HS-27A (cell line): ENCODE results near the gene CACNA1B.
"Not testable (repeated sequence)": the region's sequence is repeated elsewhere in the genome, so short reads cannot be mapped to it uniquely, and the experiment has no call there.

Experiments used
- DNase-seq: peaks from one replicate; pipeline ENCODE4 v3.0.0-alpha.2; 2012; ENCODE audit warnings: low read depth, missing footprints

CACNA1B gene

GRCh38 chr9:138015021-138015829 lies 137.6 kb downstream of the CACNA1B start:
- DNase-seq, result no peak

DNA sequence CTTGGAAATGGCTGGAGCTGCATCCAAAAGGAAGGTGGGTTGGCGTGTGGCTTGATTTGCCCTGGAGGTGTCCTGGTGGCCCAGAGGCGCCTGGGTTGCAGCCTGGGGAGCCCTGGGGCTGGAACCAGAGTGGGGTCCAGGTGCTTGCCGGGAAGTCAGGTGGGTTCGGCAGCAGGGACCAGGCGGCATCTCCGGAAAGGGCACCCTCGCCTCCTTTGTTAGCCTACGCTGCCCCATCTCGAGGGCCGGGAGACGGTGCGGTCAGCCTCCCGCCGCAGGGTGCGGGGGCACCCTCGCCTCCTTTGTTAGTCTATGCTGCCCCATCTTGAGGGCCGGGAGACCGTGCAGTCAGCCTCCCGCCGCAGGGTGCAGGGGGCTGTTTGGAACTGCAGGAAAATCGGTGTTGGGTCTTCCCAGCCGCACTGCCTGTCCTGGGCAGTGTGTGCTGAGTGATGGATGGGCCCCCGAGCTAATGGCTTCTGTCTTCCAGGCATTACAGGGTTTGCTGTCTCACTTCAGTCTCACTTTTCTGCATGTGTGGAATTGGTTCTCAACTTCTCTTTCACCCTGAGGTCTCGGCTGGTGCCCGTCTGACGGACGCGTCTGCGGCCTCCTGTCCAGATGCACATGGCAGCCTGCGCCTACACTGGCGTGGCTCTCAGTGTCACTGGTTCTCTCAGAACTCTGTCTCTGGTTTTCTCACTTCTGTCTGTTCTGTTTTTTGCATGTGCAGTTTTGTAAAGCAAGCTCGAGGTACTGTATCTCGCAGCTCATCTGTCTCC lies 139.0 kb downstream of the CACNA1B start:
- no peak for DNase-seq

GRCh38 chr9:138017200-138017599 lies 139.6 kb downstream of the CACNA1B start:
- no peak for DNase-seq

DNA sequence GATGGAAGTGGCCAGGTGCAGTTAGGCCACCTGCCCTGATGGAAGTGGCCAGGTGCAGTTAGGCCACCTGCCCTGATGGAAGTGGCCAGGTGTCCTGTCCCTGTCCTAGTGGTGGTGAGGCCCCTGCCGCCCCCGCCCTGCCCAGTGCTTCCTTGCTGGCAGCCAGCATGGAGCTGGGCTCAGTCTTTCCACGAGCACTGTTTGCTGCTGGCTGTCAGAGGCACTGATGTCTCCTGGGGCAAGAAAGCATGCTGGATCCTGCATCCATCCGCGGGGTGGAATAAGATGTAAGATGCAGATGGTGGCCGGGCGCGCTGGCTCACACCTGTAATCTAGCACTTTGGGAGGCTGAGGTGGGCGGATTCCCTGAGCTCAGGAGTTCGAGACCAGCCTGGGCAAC lies 141.9 kb downstream of the CACNA1B start:
- not testable (repeated sequence) for DNase-seq

- no peak for DNase-seq
Observed at GRCh38 chr9:138020120-138020794, 142.7 kb downstream of the CACNA1B start.

DNA sequence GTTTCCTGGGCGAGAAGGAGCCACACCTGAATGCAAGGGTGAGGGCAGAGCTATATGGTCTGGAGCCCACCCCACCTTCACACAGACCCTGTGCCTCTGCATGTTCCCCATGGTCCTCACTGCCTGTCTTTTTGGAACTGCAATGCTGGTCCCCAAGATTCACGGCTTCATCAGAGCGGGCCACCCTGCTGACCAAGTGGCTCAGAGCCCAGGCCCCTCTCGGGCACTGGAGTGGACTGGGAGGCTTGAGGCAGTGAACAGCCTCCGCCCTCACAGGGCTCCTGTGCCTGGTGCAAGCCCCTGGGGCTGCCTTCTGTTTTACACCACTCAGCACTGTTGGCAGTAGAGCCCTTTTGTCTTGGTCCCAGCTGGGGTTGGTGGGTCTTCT lies 143.2 kb downstream of the CACNA1B start:
- no peak for DNase-seq

- DNase-seq, result no peak
Observed at GRCh38 chr9:138021251-138022056, 143.9 kb downstream of the CACNA1B start.

DNA sequence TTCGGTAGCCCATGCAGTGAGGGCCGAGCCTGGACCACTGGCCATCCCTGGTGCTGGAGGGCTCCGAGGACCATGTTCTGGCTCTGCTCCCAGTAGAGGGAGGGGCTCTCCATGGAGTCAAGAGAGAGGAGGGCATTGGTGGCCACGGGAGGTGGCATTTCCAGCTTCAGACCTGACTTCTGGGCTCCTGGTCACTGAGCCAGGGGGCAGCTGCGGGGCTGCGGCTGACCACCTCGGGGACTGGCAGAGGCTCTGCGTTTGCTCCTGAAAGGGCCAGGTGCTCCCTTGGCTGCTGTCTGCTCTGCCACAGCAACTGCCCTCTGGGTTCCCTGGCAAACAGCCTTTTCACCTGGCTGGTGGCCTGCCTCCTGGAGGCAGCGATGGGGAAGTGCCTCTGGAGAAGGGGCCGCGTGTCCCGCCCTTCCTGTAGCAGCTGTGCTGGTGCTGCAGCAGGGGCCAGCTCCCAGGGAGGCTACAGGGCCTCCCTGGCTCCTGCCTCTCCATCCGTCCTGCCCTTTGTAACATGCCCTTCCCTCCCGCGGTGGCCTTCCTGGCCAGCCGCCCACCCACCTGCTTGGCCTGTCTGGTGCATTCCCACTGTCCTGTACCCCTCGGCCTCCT lies 144.6 kb downstream of the CACNA1B start:
- no peak for DNase-seq

DNA sequence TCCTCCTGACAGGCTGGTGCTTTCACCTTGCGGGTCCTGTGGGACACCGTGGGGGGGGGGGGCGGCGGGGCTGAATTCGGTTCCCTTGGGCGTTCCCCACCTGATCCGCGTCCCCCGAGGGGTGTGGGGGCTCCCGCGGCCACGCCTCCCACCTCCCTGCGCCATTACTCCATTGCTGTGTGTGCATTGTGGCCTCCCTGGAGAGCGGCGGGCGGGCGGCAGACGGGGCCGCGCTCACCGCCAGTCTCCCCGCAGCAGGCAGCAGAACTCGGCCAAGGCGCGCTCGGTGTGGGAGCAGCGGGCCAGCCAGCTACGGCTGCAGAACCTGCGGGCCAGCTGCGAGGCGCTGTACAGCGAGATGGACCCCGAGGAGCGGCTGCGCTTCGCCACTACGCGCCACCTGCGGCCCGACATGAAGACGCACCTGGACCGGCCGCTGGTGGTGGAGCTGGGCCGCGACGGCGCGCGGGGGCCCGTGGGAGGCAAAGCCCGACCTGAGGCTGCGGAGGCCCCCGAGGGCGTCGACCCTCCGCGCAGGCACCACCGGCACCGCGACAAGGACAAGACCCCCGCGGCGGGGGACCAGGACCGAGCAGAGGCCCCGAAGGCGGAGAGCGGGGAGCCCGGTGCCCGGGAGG lies 145.3 kb downstream of the CACNA1B start:
- DNase-seq, result no peak

- DNase-seq, result no peak
Observed at GRCh38 chr9:138023394-138024124, 146.0 kb downstream of the CACNA1B start.

DNA sequence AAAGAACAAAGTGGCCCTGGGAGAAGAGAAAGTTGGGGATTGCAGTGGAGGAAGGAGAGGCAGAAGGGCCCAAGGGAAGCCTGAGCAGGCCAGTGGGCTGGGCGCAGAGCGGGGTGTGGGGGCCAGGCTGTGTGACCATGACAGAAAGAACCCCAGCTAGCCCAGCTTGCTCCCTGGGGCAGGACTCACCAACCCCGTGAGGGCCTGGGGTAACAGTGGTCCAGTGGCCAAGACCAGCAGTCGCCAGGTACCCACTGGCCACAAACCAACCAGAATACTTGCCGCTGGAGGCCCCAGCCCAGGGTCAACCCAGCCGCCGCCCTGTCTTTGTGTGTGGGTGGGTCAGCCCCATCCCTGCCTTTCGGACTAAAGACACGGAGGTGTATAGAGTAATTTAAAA lies 146.5 kb downstream of the CACNA1B start:
- no peak for DNase-seq

- DNase-seq, result no peak
Observed at GRCh38 chr9:138024831-138025291, 147.3 kb downstream of the CACNA1B start.

- DNase-seq, result no peak
Observed at GRCh38 chr9:138025417-138025816, 147.8 kb downstream of the CACNA1B start.

GRCh38 chr9:138025908-138026307 lies 148.3 kb downstream of the CACNA1B start:
- DNase-seq, result no peak

DNA sequence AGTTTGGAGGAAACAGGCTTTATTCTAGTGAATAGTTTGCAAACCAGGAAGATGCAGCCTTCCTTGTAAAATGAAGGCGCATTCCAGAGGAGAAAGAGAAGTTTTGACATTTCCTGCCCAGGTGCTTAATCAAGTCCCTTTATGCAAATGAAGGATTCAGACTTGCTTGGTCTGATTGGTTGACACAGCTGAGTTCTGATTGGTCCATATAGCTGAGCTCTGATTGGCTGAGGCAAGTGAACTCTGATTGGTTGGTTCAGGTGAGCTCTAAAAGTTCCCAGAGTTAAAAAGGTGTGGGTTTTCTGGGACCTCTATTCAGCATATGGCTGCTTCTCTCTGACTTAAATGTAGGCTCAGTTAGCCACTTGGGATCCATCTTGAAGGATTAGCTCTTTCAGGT lies 151.0 kb downstream of the CACNA1B start:
- DNase-seq, result no peak

DNA sequence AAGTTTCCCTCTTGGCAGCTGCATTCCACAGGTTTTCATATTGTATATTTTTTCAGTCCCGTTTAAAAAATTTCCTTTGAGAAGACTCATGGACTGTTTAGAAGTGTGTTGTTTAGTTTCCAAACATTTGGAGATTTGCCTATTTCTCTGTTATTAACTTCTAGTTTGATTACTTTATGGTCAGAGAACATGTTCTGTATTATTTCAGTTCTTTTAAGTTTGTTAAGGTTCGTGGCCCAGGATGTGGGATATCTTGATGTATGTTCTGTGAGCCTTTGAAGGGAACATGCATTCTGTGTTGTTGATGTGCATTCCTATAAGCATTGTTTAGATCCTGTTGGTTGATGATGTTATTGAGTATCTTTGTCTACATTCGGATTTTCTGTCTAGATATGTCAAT lies 153.6 kb downstream of the CACNA1B start:
- DNase-seq, result no peak

DNA sequence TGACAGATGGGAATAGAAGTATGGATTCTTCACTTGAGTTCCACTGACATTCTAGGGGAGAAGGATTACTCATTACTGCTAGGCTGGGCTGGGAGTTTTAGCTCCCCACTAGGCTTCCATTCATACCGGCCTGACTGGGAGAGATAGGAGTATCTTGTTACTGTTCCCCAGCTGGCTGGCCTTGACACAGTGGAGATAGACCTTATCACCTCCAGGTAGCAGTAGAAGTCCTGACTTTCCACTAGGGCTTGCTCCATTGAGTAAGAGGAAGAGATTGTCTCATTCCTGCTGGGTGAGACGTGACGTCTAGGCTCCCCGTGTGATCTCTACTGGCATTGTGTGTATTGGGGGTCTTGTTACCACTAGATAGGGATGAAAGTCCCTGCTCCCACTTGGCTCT lies 156.4 kb downstream of the CACNA1B start:
- no peak for DNase-seq

DNA sequence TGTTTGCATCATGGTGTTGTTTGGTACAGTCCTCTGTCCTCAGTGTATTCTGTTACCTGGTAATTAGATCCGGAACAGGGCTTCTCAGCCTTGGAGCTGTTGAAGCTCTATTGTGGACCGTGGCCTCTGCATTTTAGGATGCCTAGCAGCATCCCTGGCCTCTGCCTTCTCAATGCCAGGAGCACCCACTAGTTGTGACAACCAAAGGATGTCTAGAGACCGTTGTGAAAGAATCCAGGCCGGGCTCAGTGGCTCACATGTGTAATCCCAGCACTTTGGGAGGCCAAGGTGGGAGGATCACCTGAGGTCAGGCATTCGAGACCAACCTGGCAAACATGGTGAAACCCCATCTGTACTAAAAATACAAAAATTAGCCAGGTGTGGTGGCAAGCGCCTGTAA lies 159.6 kb downstream of the CACNA1B start:
- DNase-seq, result no peak

- DNase-seq, result no peak
Observed at GRCh38 chr9:138038244-138038671, 160.7 kb downstream of the CACNA1B start.
